Measurements from ENCODE around the gene RASL11A. TPM values are rescaled to one million over a fixed set of nuclear protein-coding genes. Genes with fewer than 3 reads are reported as not detected.
"Not testable (repeated sequence)": the region's sequence is repeated elsewhere in the genome, so short reads cannot be mapped to it uniquely, and the experiment has no call there.

Gene RASL11A
- total RNA-seq, 1 donor: 4.7 TPM

- no peak overlapping the region for H3K4me3 ChIP-seq (ENCODE audit: low read depth, low read length)
- DNase-seq (ENCODE audit: low read depth): no peak
- TF ChIP-seq, protein P1, sequence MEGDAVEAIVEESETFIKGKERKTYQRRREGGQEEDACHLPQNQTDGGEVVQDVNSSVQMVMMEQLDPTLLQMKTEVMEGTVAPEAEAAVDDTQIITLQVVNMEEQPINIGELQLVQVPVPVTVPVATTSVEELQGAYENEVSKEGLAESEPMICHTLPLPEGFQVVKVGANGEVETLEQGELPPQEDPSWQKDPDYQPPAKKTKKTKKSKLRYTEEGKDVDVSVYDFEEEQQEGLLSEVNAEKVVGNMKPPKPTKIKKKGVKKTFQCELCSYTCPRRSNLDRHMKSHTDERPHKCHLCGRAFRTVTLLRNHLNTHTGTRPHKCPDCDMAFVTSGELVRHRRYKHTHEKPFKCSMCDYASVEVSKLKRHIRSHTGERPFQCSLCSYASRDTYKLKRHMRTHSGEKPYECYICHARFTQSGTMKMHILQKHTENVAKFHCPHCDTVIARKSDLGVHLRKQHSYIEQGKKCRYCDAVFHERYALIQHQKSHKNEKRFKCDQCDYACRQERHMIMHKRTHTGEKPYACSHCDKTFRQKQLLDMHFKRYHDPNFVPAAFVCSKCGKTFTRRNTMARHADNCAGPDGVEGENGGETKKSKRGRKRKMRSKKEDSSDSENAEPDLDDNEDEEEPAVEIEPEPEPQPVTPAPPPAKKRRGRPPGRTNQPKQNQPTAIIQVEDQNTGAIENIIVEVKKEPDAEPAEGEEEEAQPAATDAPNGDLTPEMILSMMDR (IDR thresholded peaks at IDR 0.05; ENCODE audit: insufficient read depth, low read depth, low read length): no peak
Measured at GRCh38 chr13:27311518-27312210, 41.0 kb downstream of the RASL11A start.

GRCh38 chr13:27313770-27314169, 43.1 kb downstream of the RASL11A start:
- TF ChIP-seq, protein P1 (IDR thresholded peaks at IDR 0.05; ENCODE audit: insufficient read depth, low read depth, low read length): no peak
- no peak for DNase-seq (ENCODE audit: low read depth)

GRCh38 chr13:27319404-27319803, 48.8 kb downstream of the RASL11A start:
- DNase-seq (ENCODE audit: low read depth): no peak
- TF ChIP-seq, protein P1 (IDR thresholded peaks at IDR 0.05; ENCODE audit: insufficient read depth, low read depth, low read length): no peak
- no peak overlapping the region for H3K4me3 ChIP-seq (ENCODE audit: low read depth, low read length)

More at GRCh38 chr13:27313770-27314169, 43.1 kb downstream of the RASL11A start:
- no peak overlapping the region for H3K4me3 ChIP-seq (ENCODE audit: low read depth, low read length)

DNA sequence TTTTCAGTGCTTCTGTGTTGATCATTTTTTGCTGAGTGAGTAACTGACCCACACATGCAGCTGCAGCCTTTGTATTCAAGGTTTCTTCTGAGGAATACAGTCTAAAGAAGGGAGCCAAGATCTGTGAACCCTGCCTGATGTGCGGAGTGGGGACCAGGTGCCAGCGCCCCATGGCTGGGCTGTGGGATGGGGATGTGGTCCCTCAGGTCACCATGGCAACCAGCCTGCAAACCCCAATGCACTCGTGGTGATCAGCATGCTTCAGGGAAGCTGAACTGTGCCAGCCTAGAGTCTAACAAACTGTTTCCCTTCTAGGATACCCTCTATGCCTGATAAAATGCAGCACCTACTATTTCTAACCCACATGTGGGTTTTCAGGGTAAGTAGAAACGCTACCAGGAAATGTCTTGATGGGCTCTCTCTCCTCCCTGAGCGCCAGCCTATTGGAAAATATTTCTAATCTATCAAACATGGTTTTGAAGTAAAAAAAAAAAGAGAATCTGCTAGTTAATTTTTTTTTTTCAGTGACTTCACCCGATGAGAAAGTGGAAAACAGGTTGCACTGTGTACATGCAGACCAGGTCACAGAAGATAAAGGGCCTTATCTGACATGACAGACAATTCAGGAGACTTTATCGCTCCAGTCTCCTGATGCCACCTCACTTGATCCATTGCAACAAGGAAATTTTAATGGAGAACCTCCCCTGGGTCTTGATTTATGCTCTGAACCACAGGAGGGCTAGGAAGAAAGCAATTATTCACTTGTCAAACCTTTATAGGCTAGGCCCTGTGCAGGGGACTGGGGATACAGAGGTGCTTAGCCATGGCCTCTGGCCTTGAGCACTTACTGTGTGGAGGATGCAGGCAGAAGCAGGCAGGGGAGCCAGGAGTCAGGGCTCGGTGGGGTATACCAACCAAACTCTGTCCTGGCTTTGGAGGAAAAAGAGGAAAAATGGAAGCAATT, 51.1 kb downstream of the RASL11A start:
- TF ChIP-seq, protein P1 (IDR thresholded peaks at IDR 0.05; ENCODE audit: insufficient read depth, low read depth, low read length): no peak
- no peak overlapping the region for H3K4me3 ChIP-seq (ENCODE audit: low read depth, low read length)
- no peak for DNase-seq (ENCODE audit: low read depth)

- not testable (repeated sequence) for DNase-seq (ENCODE audit: low read depth); H3K4me3 ChIP-seq (ENCODE audit: low read depth, low read length)
Measured at GRCh38 chr13:27322443-27322842, 51.8 kb downstream of the RASL11A start.

Small RNAs within 50 kb of the gene (small RNA-seq; reads per million reads assigned to genes)
- gene SNORA27 (not detected), gene SNORD102 (not detected)

Other genes starting within 250 kb of the RASL11A start
- gene USP12, start 99.0 kb upstream of the RASL11A start, total RNA-seq: 13.9 and 19.0 TPM in 2 replicates
- 535 and 661 TPM in 2 replicates for gene RPL21, start 19.3 kb upstream of the RASL11A start, total RNA-seq
- 109 and 111 TPM in 2 replicates for gene GTF3A, start 153.8 kb downstream of the RASL11A start, total RNA-seq
- gene MTIF3, start 179.7 kb downstream of the RASL11A start, total RNA-seq: 52.5 and 66.1 TPM in 2 replicates